22Rv1 (cell line): Measurements from ENCODE around the gene ORM1.

ENCODE experiments used
- ZFX ChIP-seq: fragments of 450-650 bp; IDR thresholded peaks from 2 replicates; pipeline ENCODE4 v1.6.1; 2017; ENCODE audit warnings: antibody characterized with exemption, borderline replicate concordance
- TF ChIP-seq, protein P1 (sequence below): fragments of 450-650 bp; IDR thresholded peaks from 2 replicates; pipeline ENCODE4 v1.5.1; 2017; ENCODE audit warnings: mild to moderate bottlenecking

DNA sequence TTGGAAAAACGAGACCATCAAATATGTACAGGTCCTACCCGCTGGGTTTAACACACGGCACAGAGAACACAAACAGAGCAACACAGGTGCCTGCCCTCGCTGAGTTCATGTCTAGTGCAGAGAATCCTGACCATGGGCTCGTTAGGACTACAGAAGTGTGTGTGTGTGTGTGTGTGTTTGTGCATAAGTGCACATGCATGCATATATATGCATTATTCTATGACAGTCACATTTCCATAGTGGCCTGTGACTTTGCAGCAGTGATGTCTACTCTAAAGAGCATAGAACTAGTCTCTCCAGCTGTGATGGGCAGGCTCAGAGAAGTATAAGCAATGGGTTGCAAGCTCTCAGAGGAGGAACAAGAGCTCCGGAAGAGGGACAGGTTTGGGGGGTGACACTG, 34.5 kb downstream of the ORM1 start:
- TF ChIP-seq, protein P1, sequence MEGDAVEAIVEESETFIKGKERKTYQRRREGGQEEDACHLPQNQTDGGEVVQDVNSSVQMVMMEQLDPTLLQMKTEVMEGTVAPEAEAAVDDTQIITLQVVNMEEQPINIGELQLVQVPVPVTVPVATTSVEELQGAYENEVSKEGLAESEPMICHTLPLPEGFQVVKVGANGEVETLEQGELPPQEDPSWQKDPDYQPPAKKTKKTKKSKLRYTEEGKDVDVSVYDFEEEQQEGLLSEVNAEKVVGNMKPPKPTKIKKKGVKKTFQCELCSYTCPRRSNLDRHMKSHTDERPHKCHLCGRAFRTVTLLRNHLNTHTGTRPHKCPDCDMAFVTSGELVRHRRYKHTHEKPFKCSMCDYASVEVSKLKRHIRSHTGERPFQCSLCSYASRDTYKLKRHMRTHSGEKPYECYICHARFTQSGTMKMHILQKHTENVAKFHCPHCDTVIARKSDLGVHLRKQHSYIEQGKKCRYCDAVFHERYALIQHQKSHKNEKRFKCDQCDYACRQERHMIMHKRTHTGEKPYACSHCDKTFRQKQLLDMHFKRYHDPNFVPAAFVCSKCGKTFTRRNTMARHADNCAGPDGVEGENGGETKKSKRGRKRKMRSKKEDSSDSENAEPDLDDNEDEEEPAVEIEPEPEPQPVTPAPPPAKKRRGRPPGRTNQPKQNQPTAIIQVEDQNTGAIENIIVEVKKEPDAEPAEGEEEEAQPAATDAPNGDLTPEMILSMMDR, result no peak
- TF ChIP-seq ZFX, result no peak
